Right lobe of liver (tissue), 6 donors: Measurements from ENCODE around the gene PRDM7. TPM values are rescaled to one million over a fixed set of nuclear protein-coding genes. Genes with fewer than 3 reads are reported as not detected.

Source experiments
- ATAC-seq, 4 donors: fragments of 200-7000 bp; cut with Tn5 transposase; one replicate each; pipeline ENCODE4 v1.9.1; 2020; ENCODE audit warnings: mild to moderate bottlenecking in 4 of 4, moderate library complexity in 4 of 4
- DNase-seq, 3 donors: peaks; one replicate each; pipeline ENCODE4 v3.0.0-alpha.2; 2020
- H3K27ac ChIP-seq, 3 donors: fragments of 200-600 bp; one replicate each; pipeline ENCODE4 v1.8.0; 2022
- H3K27me3 ChIP-seq, 2 donors: fragments of 200-600 bp; one replicate each; pipeline ENCODE4 v1.8.0; 2022
- H3K36me3 ChIP-seq, 4 donors: fragments of 200-600 bp; sonication (generic) in 1 of 4; one replicate each; pipeline versions ENCODE4 v1.5.1 to v1.8.0; 2017 to 2022; ENCODE audit warnings: control low read depth in 1 of 4
- H3K4me1 ChIP-seq, 4 donors: fragments of 200-600 bp; sonication (generic) in 1 of 4; one replicate each; pipeline versions ENCODE4 v1.5.1 to v1.8.0; 2017 to 2022; ENCODE audit warnings: control low read depth in 1 of 4
- H3K4me3 ChIP-seq, 3 donors: fragments of 200-600 bp; one replicate each; pipeline ENCODE4 v1.8.0; 2022
- H3K9me3 ChIP-seq, 4 donors: fragments of 200-600 bp; sonication (generic) in 1 of 4; one replicate each; pipeline versions ENCODE4 v1.5.1 to v1.8.0; 2017 to 2022; ENCODE audit warnings: control low read depth in 1 of 4
- CTCF ChIP-seq, 4 donors: fragments of 200-600 bp in 3 of 4; fragments of 450-650 bp in 1 of 4; IDR thresholded peaks; one replicate each; pipeline versions ENCODE4 v1.5.1 to v1.8.0; 2016 to 2022; ENCODE audit warnings: antibody characterized with exemption in 4 of 4, mild to moderate bottlenecking in 2 of 4
- POLR2A ChIP-seq: fragments of 450-650 bp; IDR thresholded peaks from one replicate; pipeline ENCODE4 v1.6.1; 2017; ENCODE audit warnings: antibody characterized with exemption, mild to moderate bottlenecking
- WGBS: methylation state at CpG from one replicate; pipeline ENCODE4 v1.1.6; 2018; ENCODE audit warnings: low coverage, low lambda C conversion rate; ENCODE audit not compliant: insufficient coverage; ENCODE audit errors: missing lambda C conversion rate; 5-methylcytosine and 5-hydroxymethylcytosine counted together
- intact Hi-C, 2 donors: fragments of 100-400 bp; cut with DNase I; formaldehyde crosslinking; loops; one replicate each; pipeline versions ENCODE4 v1.11.2 to v1.14.1; 2022
- total RNA-seq, 6 experiments: library from RNA; depleted of rRNA in 2 of 6; stranded (reverse); fragments of >200 nt in 2 of 6; fragmentation: NEBNext Ultra II Directional in 3 of 6; extraction: Animal tissue kit (Norgen Biotek cat#: 25700) in 3 of 6; gene quantifications; one replicate each; pipeline versions ENCODE4 v1.1.0 to v1.2.4, GENCODE V29; 2016 to 2023
- donor health status: DM: no; HTN: yes; CAD: no.
- donor health status: DM: no; HTN: no; CAD: no.
- donor health status: DM: no; HTN: no; CAD: no.
- donor health status: DM: no; HTN: yes; CAD: no.
- donor health status: DM: no; HTN: yes; CAD: no.

The PRDM7 gene
- total RNA-seq, 6 experiments from 2014 or later, result 0.09 to 0.12 TPM; not detected in 4

GRCh38 chr16:90031186-90031930, 45.8 kb downstream of the PRDM7 start:
- peaks cover 0 to under 1% (median 0%) of the 10 kb centered on the region in 4 donors for H3K36me3 ChIP-seq

GRCh38 chr16:90028985-90029384, 48.1 kb downstream of the PRDM7 start:
- Histone ChIP-seq H3K27ac (no peak overlapping the region), H3K27me3 (no peaks in the 10 kb centered on the region), H3K9me3 (no peaks in the 10 kb centered on the region), H3K36me3 (no peaks in the 10 kb centered on the region), H3K4me3 (no peak overlapping the region), H3K4me1 (no peaks in the 10 kb centered on the region)
- ATAC-seq, result no peak
- DNase-seq, result no peak
- intact Hi-C loops, result no loop called here
- 90% methylated on average over 6 of the region's 12 CpGs for WGBS
- no peak for TF ChIP-seq CTCF (IDR thresholded peaks at IDR 0.05)
- no peak for TF ChIP-seq POLR2A

More at GRCh38 chr16:90031186-90031930, 45.8 kb downstream of the PRDM7 start:
- Histone ChIP-seq H3K9me3 (no peaks in the 10 kb centered on the region), H3K27me3 (no peaks in the 10 kb centered on the region), H3K4me1 (no peaks in the 10 kb centered on the region), H3K4me3 (no peak overlapping the region), H3K27ac (no peak overlapping the region)
- intact Hi-C loops, result no loop called here
- no peak for ATAC-seq
- TF ChIP-seq CTCF (IDR thresholded peaks at IDR 0.05) (no peak), POLR2A (no peak)
- no peak for DNase-seq
- 88% methylated on average over 5 of the region's 19 CpGs for WGBS

GRCh38 chr16:90027611-90028010, 49.5 kb downstream of the PRDM7 start:
- peaks cover 0 to 4% (median 0%) of the 10 kb centered on the region in 4 donors for H3K4me1 ChIP-seq
- no peaks in the 10 kb centered on the region for H3K27me3 ChIP-seq
- intact Hi-C loops, result no loop called here
- no peaks in the 10 kb centered on the region for H3K36me3 ChIP-seq
- no peak overlapping the region for H3K27ac ChIP-seq
- TF ChIP-seq POLR2A (no peak), CTCF (IDR thresholded peaks at IDR 0.05) (no peak)
- no peak overlapping the region for H3K4me3 ChIP-seq
- DNase-seq, result no peak
- H3K9me3 ChIP-seq, result no peaks in the 10 kb centered on the region
- WGBS, result 90% methylated on average over 7 of the region's 17 CpGs
- no peak for ATAC-seq

- intact Hi-C loops, result no loop called here
- H3K4me3 ChIP-seq, result no peak overlapping the region
- no peak for ATAC-seq
- WGBS, result 100% methylated on average over 2 of the region's 8 CpGs
- no peak overlapping the region for H3K27ac ChIP-seq
- no peaks in the 10 kb centered on the region for H3K36me3 ChIP-seq
- H3K9me3 ChIP-seq, result no peaks in the 10 kb centered on the region
- H3K27me3 ChIP-seq, result no peaks in the 10 kb centered on the region
- H3K4me1 ChIP-seq, result peaks cover 0 to 6% (median 2%) of the 10 kb centered on the region in 4 donors
- DNase-seq, result no peak
- TF ChIP-seq POLR2A (no peak), CTCF (IDR thresholded peaks at IDR 0.05) (no peak)
These were observed 51.0 kb downstream of the PRDM7 start for GRCh38 chr16:90026135-90026534.
